Left lung (tissue), 10 donors: Measurements from ENCODE around the gene BCL2L1. TPM values are rescaled to one million over a fixed set of nuclear protein-coding genes. Genes with fewer than 3 reads are reported as not detected.
A peak's percentile ranks its signal among the peaks of the same experiment; 100 is the strongest.

Experiments
- ATAC-seq: fragments of 200-7000 bp; cut with Tn5 transposase; one replicate; pipeline ENCODE4 v1.9.1; 2020; ENCODE audit warnings: moderate library complexity
- DNase-seq, 4 donors: peaks; one replicate each; pipeline ENCODE4 v3.0.0-alpha.2; 2013 to 2020
- H3K27ac ChIP-seq, 2 donors: fragments of 200-600 bp; sonication (generic) in 1 of 2; one replicate each; pipeline versions ENCODE4 v1.5.0 to v1.8.0; 2020 to 2021
- H3K27me3 ChIP-seq, 2 donors: fragments of 200-600 bp; sonication (generic) in 1 of 2; one replicate each; pipeline versions ENCODE4 v1.5.0 to v1.8.0; 2020 to 2021
- H3K36me3 ChIP-seq, 2 donors: fragments of 200-600 bp; sonication (generic) in 1 of 2; one replicate each; pipeline versions ENCODE4 v1.5.0 to v1.8.0; 2020 to 2021
- H3K4me1 ChIP-seq, 2 donors: fragments of 200-600 bp; one replicate each; pipeline ENCODE4 v1.8.0; 2021
- H3K4me3 ChIP-seq, 2 donors: fragments of 200-600 bp; sonication (generic) in 1 of 2; one replicate each; pipeline versions ENCODE4 v1.5.0 to v1.8.0; 2020 to 2021; ENCODE audit warnings: mild to moderate bottlenecking in 1 of 2
- H3K9me3 ChIP-seq, 2 donors: fragments of 200-600 bp; sonication (generic) in 1 of 2; one replicate each; pipeline versions ENCODE4 v1.5.0 to v1.8.0; 2020 to 2021
- intact Hi-C, 2 donors: fragments of 100-400 bp; cut with DNase I; formaldehyde crosslinking; loops; one replicate each; pipeline versions ENCODE4 v1.11.2 to v1.14.2; 2022
- polyA plus RNA-seq, 6 donors: library from polyadenylated mRNA; unstranded; fragments of 120-200 nt; gene quantifications; one replicate each; pipeline ENCODE4 v1.2.1, GENCODE V29; 2013; ENCODE audit not compliant: insufficient read length in 6 of 6
- total RNA-seq, 2 donors: library from RNA; stranded (reverse); fragmentation: NEBNext Ultra II Directional; extraction: Animal tissue kit (Norgen Biotek cat#: 25700); gene quantifications; one replicate each; pipeline ENCODE4 v1.2.1, GENCODE V29; 2021
- TF ChIP-seq, protein P1 (sequence below), 2 donors: fragments of 200-600 bp; sonication (generic) in 1 of 2; IDR thresholded peaks; one replicate each; pipeline versions ENCODE4 v1.5.0 to v1.8.0; 2021; ENCODE audit warnings: antibody characterized with exemption in 2 of 2
- donor health status: DM: no; HTN: yes; CAD: no.
- donor health status: DM: no; HTN: no; CAD: no.

Gene BCL2L1
- total and polyA plus RNA-seq, 8 donors, result 43.3 to 181 (median 56.7) TPM

DNA sequence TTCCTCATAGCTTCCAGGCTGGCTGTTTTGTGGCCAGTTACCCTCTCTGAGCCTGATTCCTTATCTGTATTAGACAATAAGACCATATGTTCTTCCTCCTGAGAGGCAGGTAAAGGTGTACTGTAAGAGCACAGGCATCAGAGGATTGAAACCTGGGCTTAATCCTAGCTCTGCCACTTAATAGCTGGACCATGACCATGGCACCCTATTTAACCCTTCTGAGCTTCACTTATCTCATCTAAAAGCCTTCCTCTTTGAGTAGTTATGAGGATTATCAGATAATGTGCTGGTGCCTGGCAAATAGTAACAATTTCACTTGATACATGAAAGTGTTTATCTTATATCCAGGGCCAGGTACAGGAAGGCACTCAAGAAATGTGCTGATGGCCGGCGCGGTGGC, 34.9 kb downstream of the BCL2L1 start:
- Histone ChIP-seq H3K9me3 (no peaks in the 10 kb centered on the region), H3K27me3 (no peaks in the 10 kb centered on the region), H3K4me3 (no peak overlapping the region), H3K27ac (no peak overlapping the region), H3K36me3 (peaks cover 0 to 69% of the 10 kb centered on the region in 2 donors), H3K4me1 (peaks cover 5 to 65% of the 10 kb centered on the region in 2 donors)
- no peak for ATAC-seq
- no peak for DNase-seq
- TF ChIP-seq, protein P1, sequence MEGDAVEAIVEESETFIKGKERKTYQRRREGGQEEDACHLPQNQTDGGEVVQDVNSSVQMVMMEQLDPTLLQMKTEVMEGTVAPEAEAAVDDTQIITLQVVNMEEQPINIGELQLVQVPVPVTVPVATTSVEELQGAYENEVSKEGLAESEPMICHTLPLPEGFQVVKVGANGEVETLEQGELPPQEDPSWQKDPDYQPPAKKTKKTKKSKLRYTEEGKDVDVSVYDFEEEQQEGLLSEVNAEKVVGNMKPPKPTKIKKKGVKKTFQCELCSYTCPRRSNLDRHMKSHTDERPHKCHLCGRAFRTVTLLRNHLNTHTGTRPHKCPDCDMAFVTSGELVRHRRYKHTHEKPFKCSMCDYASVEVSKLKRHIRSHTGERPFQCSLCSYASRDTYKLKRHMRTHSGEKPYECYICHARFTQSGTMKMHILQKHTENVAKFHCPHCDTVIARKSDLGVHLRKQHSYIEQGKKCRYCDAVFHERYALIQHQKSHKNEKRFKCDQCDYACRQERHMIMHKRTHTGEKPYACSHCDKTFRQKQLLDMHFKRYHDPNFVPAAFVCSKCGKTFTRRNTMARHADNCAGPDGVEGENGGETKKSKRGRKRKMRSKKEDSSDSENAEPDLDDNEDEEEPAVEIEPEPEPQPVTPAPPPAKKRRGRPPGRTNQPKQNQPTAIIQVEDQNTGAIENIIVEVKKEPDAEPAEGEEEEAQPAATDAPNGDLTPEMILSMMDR (IDR thresholded peaks at IDR 0.05), result no peak
- intact Hi-C loops, result no loop called here

DNA sequence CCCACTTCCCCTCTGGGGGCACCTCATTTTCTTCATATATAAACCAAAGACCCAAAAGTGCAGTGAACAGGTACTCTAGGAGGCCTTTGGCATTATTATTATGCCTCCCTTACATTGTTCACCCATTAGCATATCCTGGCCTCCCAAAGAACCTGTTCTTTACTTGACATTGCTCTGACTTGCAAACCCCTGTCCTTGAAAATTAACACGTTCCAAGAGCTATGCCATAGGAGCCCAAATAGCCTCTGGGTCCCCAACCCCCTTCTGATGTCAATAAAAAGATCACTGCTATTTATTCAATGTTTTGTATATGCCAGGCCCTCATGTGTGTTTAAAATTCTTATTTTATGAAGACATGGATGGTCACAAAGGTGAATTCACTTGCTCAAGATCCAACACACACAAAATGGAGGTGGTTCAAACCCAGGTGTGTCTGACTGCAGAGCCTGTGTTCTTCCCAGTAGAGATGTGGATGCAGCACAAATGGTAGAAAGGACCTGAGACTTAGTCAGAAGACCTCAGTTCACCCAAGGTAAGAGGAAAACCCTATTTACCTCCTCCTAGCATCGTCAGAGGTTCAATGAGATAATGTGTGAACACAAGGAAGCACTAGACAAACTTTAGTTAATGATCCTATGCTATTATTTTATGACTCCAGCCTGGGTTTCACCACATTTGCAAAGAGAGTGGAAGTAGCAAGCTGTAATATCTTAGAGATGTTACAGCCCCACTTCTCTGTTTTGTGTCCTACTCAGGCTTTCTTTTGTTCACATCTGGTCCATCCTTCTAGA, 36.6 kb downstream of the BCL2L1 start:
- Histone ChIP-seq H3K9me3 (no peaks in the 10 kb centered on the region), H3K36me3 (peaks cover 0 to 62% of the 10 kb centered on the region in 2 donors), H3K4me1 (peaks cover 0 to 62% of the 10 kb centered on the region in 2 donors), H3K27me3 (no peaks in the 10 kb centered on the region), H3K4me3 (no peak overlapping the region), H3K27ac (peak overlapping the region; percentile 13 to 51)
- no peak for DNase-seq
- TF ChIP-seq, protein P1 (IDR thresholded peaks at IDR 0.05), result no peak
- no peak for ATAC-seq
- intact Hi-C loops, result no loop called here

DNA sequence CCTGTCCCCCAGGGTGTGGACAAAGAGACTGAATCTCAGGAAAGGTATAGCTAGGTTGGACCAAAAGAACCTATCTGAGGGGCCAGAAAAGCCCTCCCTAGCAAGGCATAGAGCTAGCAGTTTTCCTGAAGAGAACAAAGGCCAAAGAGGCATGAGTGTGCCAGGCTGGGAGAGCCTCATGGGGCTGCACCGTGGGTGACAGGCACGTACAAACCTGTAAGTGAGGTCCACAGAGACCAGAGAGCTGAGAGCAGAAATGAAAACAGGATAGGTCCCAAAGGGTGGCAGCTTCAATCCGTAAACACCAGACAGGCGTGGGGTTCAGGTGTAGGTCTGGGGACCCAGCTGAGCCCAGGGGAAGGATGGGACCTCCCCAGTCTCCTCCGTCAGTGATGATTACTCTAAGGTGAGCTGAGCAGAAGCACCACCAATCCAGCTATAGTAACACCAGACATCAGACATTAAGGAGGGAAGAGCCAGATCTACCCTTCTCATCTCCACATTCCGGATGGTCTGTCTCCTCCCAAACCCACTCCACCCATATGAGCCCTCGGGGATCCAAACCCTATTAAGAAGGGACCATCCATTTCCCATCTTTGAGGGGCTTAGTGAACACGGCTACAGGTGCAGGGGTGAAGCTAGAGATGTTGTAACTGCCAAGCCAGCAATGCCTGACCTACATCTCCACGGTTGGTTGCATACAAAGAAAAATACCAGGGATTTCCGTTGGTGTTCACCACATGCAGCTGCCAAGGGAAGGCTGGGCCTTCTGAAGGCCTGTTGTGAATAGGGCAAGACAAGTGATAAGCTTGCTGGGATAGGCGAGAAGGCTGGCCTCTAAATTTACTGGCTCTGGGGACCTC, 38.3 kb downstream of the BCL2L1 start:
- H3K27ac ChIP-seq, result no peak overlapping the region
- DNase-seq, result no peak
- no peak overlapping the region for H3K4me3 ChIP-seq
- TF ChIP-seq, protein P1 (IDR thresholded peaks at IDR 0.05), result no peak
- H3K4me1 ChIP-seq, result peaks cover 5 to 62% of the 10 kb centered on the region in 2 donors
- H3K36me3 ChIP-seq, result peaks cover 0 to 61% of the 10 kb centered on the region in 2 donors
- H3K9me3 ChIP-seq, result no peaks in the 10 kb centered on the region
- intact Hi-C loops, result no loop called here
- H3K27me3 ChIP-seq, result no peaks in the 10 kb centered on the region
- no peak for ATAC-seq

DNA sequence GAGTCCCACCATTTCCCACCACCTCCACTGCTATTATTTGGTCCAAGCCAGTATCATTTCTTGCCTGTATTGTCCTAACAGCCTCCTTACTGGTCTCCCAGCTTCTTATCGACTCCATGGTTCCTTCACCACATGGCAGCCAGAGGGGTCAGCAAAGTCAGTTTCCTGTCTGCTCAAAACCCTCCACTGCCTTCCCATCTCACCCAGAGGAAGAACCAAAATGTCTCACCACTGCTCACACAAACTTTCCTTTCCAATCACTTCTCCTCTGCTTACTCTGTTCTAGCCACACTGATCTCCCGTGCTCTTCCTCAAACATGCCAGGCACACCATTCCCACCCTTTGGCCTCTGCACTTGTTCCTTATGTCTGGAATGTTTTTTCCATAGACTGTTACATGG, 39.7 kb downstream of the BCL2L1 start:
- peaks cover 0 to 64% of the 10 kb centered on the region in 2 donors for H3K36me3 ChIP-seq
- no peaks in the 10 kb centered on the region for H3K9me3 ChIP-seq
- intact Hi-C loops, result no loop called here
- H3K27me3 ChIP-seq, result no peaks in the 10 kb centered on the region
- ATAC-seq, result no peak
- H3K27ac ChIP-seq, result peak overlapping the region in 1 of 2 donors; percentile 35
- TF ChIP-seq, protein P1 (IDR thresholded peaks at IDR 0.05), result no peak
- no peak for DNase-seq
- no peak overlapping the region for H3K4me3 ChIP-seq
- peaks cover 13 to 74% of the 10 kb centered on the region in 2 donors for H3K4me1 ChIP-seq

DNA sequence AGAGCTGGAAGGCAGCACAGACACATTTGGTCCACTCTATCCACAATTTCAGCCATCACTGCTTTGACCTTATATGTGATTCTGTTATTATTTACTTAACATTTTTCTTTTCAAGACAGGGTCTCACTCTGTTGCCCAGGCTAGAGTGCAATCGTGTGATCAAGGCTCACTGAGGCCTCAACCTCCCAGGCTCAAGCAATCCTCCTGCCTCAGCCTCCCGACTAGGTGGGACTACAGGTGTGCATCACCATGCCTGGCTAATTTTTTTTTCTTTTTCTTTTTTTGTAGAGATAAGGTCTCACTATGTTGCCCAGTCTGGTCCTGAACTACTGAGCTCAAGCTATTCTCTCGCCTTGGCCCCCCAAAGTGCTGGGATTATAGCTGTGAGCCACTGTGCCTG, 40.3 kb downstream of the BCL2L1 start:
- Histone ChIP-seq H3K27ac (peak overlapping the region in 1 of 2 donors; percentile 35), H3K36me3 (peaks cover 0 to 62% of the 10 kb centered on the region in 2 donors), H3K4me3 (no peak overlapping the region), H3K4me1 (peaks cover 13 to 80% of the 10 kb centered on the region in 2 donors), H3K9me3 (no peaks in the 10 kb centered on the region), H3K27me3 (no peaks in the 10 kb centered on the region)
- TF ChIP-seq, protein P1 (IDR thresholded peaks at IDR 0.05), result no peak
- intact Hi-C loops, result no loop called here
- no peak for ATAC-seq
- DNase-seq, result no peak
